Ascending aorta (tissue), 2 donors: ENCODE data around the gene FAF1. TPM values are rescaled to one million over a fixed set of nuclear protein-coding genes. Genes with fewer than 3 reads are reported as not detected.

Experiments
- DNase-seq, 2 donors: peaks; one replicate each; pipeline ENCODE4 v3.0.0-alpha.2; 2019; ENCODE audit warnings: low spot score in 2 of 2
- H3K27ac ChIP-seq, 2 donors: fragments of 200-600 bp; sonication (generic); one replicate each; pipeline ENCODE4 v1.5.1; 2016 to 2017; ENCODE audit warnings: mild to moderate bottlenecking in 1 of 2
- H3K27me3 ChIP-seq: fragments of 200-600 bp; sonication (generic); one replicate; pipeline ENCODE4 v1.5.1; 2017
- H3K36me3 ChIP-seq, 2 donors: fragments of 200-600 bp; sonication (generic); one replicate each; pipeline ENCODE4 v1.5.1; 2016
- H3K4me1 ChIP-seq, 2 donors: fragments of 200-600 bp; sonication (generic); one replicate each; pipeline ENCODE4 v1.5.1; 2016 to 2017; ENCODE audit warnings: mild to moderate bottlenecking in 1 of 2
- H3K4me3 ChIP-seq, 2 donors: fragments of 200-600 bp; sonication (generic); one replicate each; pipeline ENCODE4 v1.5.1; 2016 to 2017; ENCODE audit warnings: mild to moderate bottlenecking in 1 of 2
- H3K9me3 ChIP-seq, 2 donors: fragments of 200-600 bp; sonication (generic); one replicate each; pipeline ENCODE4 v1.5.1; 2016
- CTCF ChIP-seq, 3 experiments: fragments of 200-600 bp in 2 of 3; fragments of 450-650 bp in 1 of 3; sonication (generic) in 2 of 3; IDR thresholded peaks; one replicate each; pipeline ENCODE4 v1.5.1; 2016 to 2019; ENCODE audit warnings: antibody characterized with exemption in 3 of 3, mild to moderate bottlenecking in 1 of 3, moderate library complexity in 1 of 3
- intact Hi-C: fragments of 100-400 bp; cut with DNase I; formaldehyde crosslinking; loops from one replicate; pipeline ENCODE4 v1.15.1; 2023
- total RNA-seq: library from RNA; depleted of rRNA; stranded (reverse); fragments of >200 nt; gene quantifications from one replicate; pipeline ENCODE4 v1.1.0, GENCODE V29; 2016

Gene FAF1
- total RNA-seq, 1 donor from 2014 or later: 16.4 TPM

DNA sequence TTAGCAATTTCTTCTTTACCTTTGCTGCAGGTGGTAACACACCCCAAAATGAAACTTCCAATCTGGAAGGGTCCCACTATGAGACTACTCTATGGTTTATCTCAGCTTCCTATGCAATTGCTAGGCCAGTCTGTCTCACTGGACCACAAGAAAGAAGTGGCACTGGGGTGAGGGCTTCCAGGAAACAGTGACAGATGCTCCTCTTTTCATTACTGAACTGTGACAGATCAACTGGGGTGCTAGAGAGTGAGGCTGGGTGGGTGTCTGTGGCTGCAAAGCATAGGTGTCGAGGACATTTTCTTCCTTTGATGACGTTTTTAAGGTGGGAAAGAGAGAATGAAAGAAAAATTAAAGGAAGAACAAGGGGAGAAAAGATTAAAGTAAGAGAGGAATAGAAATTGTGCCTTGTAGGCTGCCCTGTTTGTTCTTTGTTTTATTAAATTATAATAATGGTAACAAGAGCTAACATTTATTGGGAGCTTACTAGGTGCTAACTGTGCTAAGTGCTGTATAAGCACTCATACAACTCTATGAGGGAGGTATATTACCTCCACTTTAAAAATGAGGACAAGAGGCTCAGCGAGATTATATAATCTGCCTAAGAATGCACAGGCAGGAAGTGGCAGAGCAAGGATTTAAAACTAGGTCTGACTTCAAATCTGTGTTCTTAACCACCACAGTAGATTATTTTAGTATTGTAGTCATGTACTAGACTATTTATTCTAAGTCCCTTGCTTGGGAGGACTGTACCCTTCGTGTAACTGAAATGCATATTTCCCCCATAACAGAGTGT, 509.0 kb downstream of the FAF1 start:
- intact Hi-C loops: no loop called here
- DNase-seq: no peak

DNA sequence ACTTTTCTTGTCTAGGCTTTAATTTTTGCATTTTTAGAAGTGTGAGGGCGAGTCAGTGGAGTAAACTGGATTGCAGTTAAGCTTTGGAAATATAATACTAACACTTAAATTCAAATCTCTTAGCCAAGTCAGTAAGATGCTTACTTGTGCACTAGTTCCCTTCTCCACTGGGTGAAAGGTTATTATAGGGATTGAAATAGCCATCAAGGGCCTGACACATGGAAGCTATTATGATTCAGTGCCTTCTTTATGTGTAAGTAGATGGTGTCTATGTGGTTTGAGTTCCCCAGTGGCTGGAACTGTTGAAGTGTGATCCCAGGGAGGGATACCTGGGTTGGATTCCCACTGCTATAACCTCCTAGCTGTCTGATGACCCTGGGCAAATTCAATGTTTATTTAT, 512.1 kb downstream of the FAF1 start:
- DNase-seq: no peak
- H3K27ac ChIP-seq: no peak overlapping the region
- no peaks in the 10 kb centered on the region for H3K36me3 ChIP-seq
- H3K9me3 ChIP-seq: no peaks in the 10 kb centered on the region
- no peak overlapping the region for H3K4me3 ChIP-seq
- no peaks in the 10 kb centered on the region for H3K4me1 ChIP-seq
- no peak for TF ChIP-seq CTCF (IDR thresholded peaks at IDR 0.05)
- no peaks in the 10 kb centered on the region for H3K27me3 ChIP-seq
- intact Hi-C loops: no loop called here

More for the DNA sequence above, 509.0 kb downstream of the FAF1 start:
- H3K4me3 ChIP-seq: no peak overlapping the region
- H3K36me3 ChIP-seq: no peaks in the 10 kb centered on the region
- no peaks in the 10 kb centered on the region for H3K4me1 ChIP-seq
- no peaks in the 10 kb centered on the region for H3K27me3 ChIP-seq
- no peaks in the 10 kb centered on the region for H3K9me3 ChIP-seq
- H3K27ac ChIP-seq: no peak overlapping the region
- TF ChIP-seq CTCF (IDR thresholded peaks at IDR 0.05): no peak

- Histone ChIP-seq H3K9me3 (no peaks in the 10 kb centered on the region), H3K27me3 (no peaks in the 10 kb centered on the region), H3K27ac (no peak overlapping the region), H3K36me3 (peaks cover 3 to 8% of the 10 kb centered on the region in 2 donors), H3K4me1 (no peaks in the 10 kb centered on the region), H3K4me3 (no peak overlapping the region)
- DNase-seq: no peak
- intact Hi-C loops: no loop called here
- no peak for TF ChIP-seq CTCF (IDR thresholded peaks at IDR 0.05)
Observed at GRCh38 chr1:50441183-50441582, 518.9 kb downstream of the FAF1 start.

GRCh38 chr1:50438945-50439344, 521.1 kb downstream of the FAF1 start:
- Histone ChIP-seq H3K4me1 (no peaks in the 10 kb centered on the region), H3K36me3 (peaks cover 3 to 8% of the 10 kb centered on the region in 2 donors), H3K4me3 (no peak overlapping the region), H3K27ac (no peak overlapping the region), H3K27me3 (no peaks in the 10 kb centered on the region), H3K9me3 (no peaks in the 10 kb centered on the region)
- TF ChIP-seq CTCF (IDR thresholded peaks at IDR 0.05): no peak
- DNase-seq: no peak
- intact Hi-C loops: no loop called here

DNA sequence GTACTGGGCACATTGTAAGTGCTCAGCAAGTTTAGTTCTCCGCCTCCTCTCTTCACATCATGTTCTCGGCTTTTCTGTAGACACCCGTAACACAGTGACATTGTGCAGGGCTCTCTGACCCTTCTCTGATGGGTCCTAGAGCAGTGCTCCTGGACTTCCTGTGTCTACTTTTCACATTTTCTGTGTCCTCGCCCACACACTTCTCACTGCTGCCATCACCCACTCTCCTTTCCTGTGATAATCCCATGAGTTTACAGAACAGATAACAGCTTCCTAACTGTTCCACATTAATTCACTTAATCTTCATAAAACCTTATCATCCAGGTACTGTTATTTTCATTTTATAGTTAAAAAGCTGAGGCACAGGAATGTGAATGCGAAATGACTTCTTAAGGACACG, 523.6 kb downstream of the FAF1 start:
- intact Hi-C loops: no loop called here
- peaks cover 3 to 7% of the 10 kb centered on the region in 2 donors for H3K36me3 ChIP-seq
- H3K9me3 ChIP-seq: no peaks in the 10 kb centered on the region
- DNase-seq: no peak
- H3K27me3 ChIP-seq: no peaks in the 10 kb centered on the region
- no peaks in the 10 kb centered on the region for H3K4me1 ChIP-seq
- no peak overlapping the region for H3K27ac ChIP-seq
- H3K4me3 ChIP-seq: no peak overlapping the region
- no peak for TF ChIP-seq CTCF (IDR thresholded peaks at IDR 0.05)
